Measurements from ENCODE around the gene SRGN. TPM values are rescaled to one million over a fixed set of nuclear protein-coding genes. Genes with fewer than 3 reads are reported as not detected.

Gene SRGN
- polyA plus RNA-seq, 1 donor: 34.5 TPM

Other genes with a start within 250 kb of the SRGN start
- 37.0 TPM for gene DDX50, start 186.8 kb upstream of the SRGN start, polyA plus RNA-seq
- gene DDX21, start 131.9 kb upstream of the SRGN start, polyA plus RNA-seq: 50.6 TPM
- 21.8 TPM for gene KIFBP, start 99.3 kb upstream of the SRGN start, polyA plus RNA-seq
- 57.7 TPM for gene VPS26A, start 36.1 kb downstream of the SRGN start, polyA plus RNA-seq
- gene SUPV3L1, start 92.1 kb downstream of the SRGN start, polyA plus RNA-seq: 35.5 TPM
- 91.5 TPM for gene HKDC1, start 132.2 kb downstream of the SRGN start, polyA plus RNA-seq
- 19.3 TPM for gene HK1, start 190.4 kb downstream of the SRGN start, polyA plus RNA-seq